CD4-positive, alpha-beta T cell treated with Interleukin-2 at 100 ng/mL for 4 hours (primary cell): Measurements from ENCODE around the gene GPLD1.
A peak's percentile ranks its signal among the peaks of the same experiment; 100 is the strongest.
"Not testable (repeated sequence)": the region's sequence is repeated elsewhere in the genome, so short reads cannot be mapped to it uniquely, and the experiment has no call there.

Experiments used
- DNase-seq: peaks from one replicate; pipeline ENCODE4 v3.0.0-alpha.2; 2020; ENCODE audit warnings: low spot score

Gene GPLD1

GRCh38 chr6:24414531-24414930, 74.8 kb downstream of the GPLD1 start:
- not testable (repeated sequence) for DNase-seq

- DNase-seq: no peak
Measured at GRCh38 chr6:24412294-24412693, 77.1 kb downstream of the GPLD1 start.

GRCh38 chr6:24410622-24411021, 78.8 kb downstream of the GPLD1 start:
- DNase-seq: no peak

GRCh38 chr6:24408719-24409410, 80.5 kb downstream of the GPLD1 start:
- no peak for DNase-seq

GRCh38 chr6:24405262-24405661, 84.1 kb downstream of the GPLD1 start:
- DNase-seq: no peak

- no peak for DNase-seq
Measured at GRCh38 chr6:24403501-24403824, 85.9 kb downstream of the GPLD1 start.

- DNase-seq: peak; percentile 83
Measured at GRCh38 chr6:24402697-24403500, 86.5 kb downstream of the GPLD1 start, which contains the start of gene MRS2. Gene MRS2, plus strand, starts transcription at chr6:24402936. Its CDS starts 111 bp downstream, at chr6:24403047.

GRCh38 chr6:24401458-24401857, 87.9 kb downstream of the GPLD1 start:
- no peak for DNase-seq

GRCh38 chr6:24400045-24401039, 89.0 kb downstream of the GPLD1 start:
- DNase-seq: not testable (repeated sequence)

GRCh38 chr6:24397631-24398030, 91.7 kb downstream of the GPLD1 start:
- no peak for DNase-seq

- DNase-seq: no peak
Measured at GRCh38 chr6:24396824-24397223, 92.6 kb downstream of the GPLD1 start.

- DNase-seq: no peak
Measured at GRCh38 chr6:24394780-24395437, 94.5 kb downstream of the GPLD1 start.

GRCh38 chr6:24394061-24394779, 95.2 kb downstream of the GPLD1 start:
- no peak for DNase-seq

GRCh38 chr6:24391756-24392405, 97.5 kb downstream of the GPLD1 start:
- no peak for DNase-seq

- DNase-seq: no peak
Measured at GRCh38 chr6:24391208-24391607, 98.2 kb downstream of the GPLD1 start.

- DNase-seq: no peak
Measured at GRCh38 chr6:24387818-24388217, 101.6 kb downstream of the GPLD1 start.

- no peak for DNase-seq
Measured at GRCh38 chr6:24385536-24386269, 103.7 kb downstream of the GPLD1 start.

GRCh38 chr6:24384369-24385130, 104.8 kb downstream of the GPLD1 start:
- DNase-seq: not testable (repeated sequence)

GRCh38 chr6:24382891-24383494, 106.4 kb downstream of the GPLD1 start:
- DNase-seq: not testable (repeated sequence)
